Measurements from ENCODE around the gene ISCA2.
A peak's percentile ranks its signal among the peaks of the same experiment; 100 is the strongest.

The ISCA2 gene

GRCh38 chr14:74509587-74510222 lies 16.1 kb downstream of the ISCA2 start:
- peak; percentile 57 for DNase-seq

- peak; percentile 55 for DNase-seq
These were observed 16.8 kb downstream of the ISCA2 start for GRCh38 chr14:74510223-74510931.

GRCh38 chr14:74510959-74511409 lies 17.4 kb downstream of the ISCA2 start:
- DNase-seq = no peak

GRCh38 chr14:74511966-74512830 lies 18.6 kb downstream of the ISCA2 start:
- peak; percentile 34 for DNase-seq

- DNase-seq = no peak
These were observed 20.9 kb downstream of the ISCA2 start for GRCh38 chr14:74514471-74514941.

GRCh38 chr14:74515891-74516412 lies 22.4 kb downstream of the ISCA2 start:
- DNase-seq = no peak

- DNase-seq = no peak
These were observed 23.0 kb downstream of the ISCA2 start for GRCh38 chr14:74516451-74517160.

- DNase-seq = no peak
These were observed 24.2 kb downstream of the ISCA2 start for GRCh38 chr14:74517731-74518130.

GRCh38 chr14:74518221-74518620 lies 24.7 kb downstream of the ISCA2 start:
- no peak for DNase-seq

GRCh38 chr14:74519316-74520074 lies 25.9 kb downstream of the ISCA2 start:
- no peak for DNase-seq

- no peak for DNase-seq
These were observed 28.2 kb downstream of the ISCA2 start for GRCh38 chr14:74521756-74522155.

- no peak for DNase-seq
These were observed 29.2 kb downstream of the ISCA2 start for GRCh38 chr14:74522740-74523139.

GRCh38 chr14:74524076-74524811 lies 30.7 kb downstream of the ISCA2 start:
- DNase-seq = no peak

GRCh38 chr14:74524812-74525135 lies 31.2 kb downstream of the ISCA2 start:
- DNase-seq = no peak

- no peak for DNase-seq
These were observed 31.8 kb downstream of the ISCA2 start for GRCh38 chr14:74525361-74525851.

GRCh38 chr14:74526854-74527585 lies 33.5 kb downstream of the ISCA2 start:
- DNase-seq = no peak

GRCh38 chr14:74527736-74528280 lies 34.2 kb downstream of the ISCA2 start:
- no peak for DNase-seq

- DNase-seq = no peak
These were observed 34.8 kb downstream of the ISCA2 start for GRCh38 chr14:74528406-74528805.

GRCh38 chr14:74528886-74529285 lies 35.3 kb downstream of the ISCA2 start:
- DNase-seq = no peak

GRCh38 chr14:74531006-74531405 lies 37.4 kb downstream of the ISCA2 start:
- DNase-seq = no peak

Data from activated effector memory CD4-positive, alpha-beta T cell treated with anti-CD3 and anti-CD28 coated beads, Interleukin-2, amount 50 U/mL, for 16 hours (primary cell).